OCI-LY7 (cell line): Measurements from ENCODE around the gene KYNU. TPM values are rescaled to one million over a fixed set of nuclear protein-coding genes. Genes with fewer than 3 reads are reported as not detected.

ENCODE experiments used
- BruUV-seq: library from RNA; stranded (reverse); fragments of 400-500 nt; replicated peaks from 2 replicates; lab custom pipeline; 2021; lab: Mats Ljungman, UMichigan
- CTCF ChIA-PET: fragments of 300-600 bp; sonication (Branson Sonifier 250); formaldehyde crosslinking; loops from one replicate; lab custom pipeline; 2022; ENCODE audit warnings: antibody characterized with exemption; ENCODE audit not compliant: unreplicated experiment; lab: Charles Lee
- POLR2A ChIA-PET: fragments of 300-600 bp; sonication (Branson Sonifier 250); formaldehyde crosslinking; loops from one replicate; lab custom pipeline; 2022; ENCODE audit warnings: antibody characterized with exemption; lab: Charles Lee
- DNase-seq: peaks from one replicate; pipeline ENCODE4 v3.0.0-alpha.2; 2015; ENCODE audit warnings: low spot score
- H2AFZ ChIP-seq: fragments of 200-600 bp; sonication (generic), shearing (Covaris generic); 2 replicates; pipeline ENCODE4 v1.6.1; 2014; ENCODE audit warnings: mild to moderate bottlenecking, antibody characterized with exemption, low read length, moderate library complexity
- H3K27ac ChIP-seq: fragments of 200-600 bp; sonication (generic); 2 replicates; pipeline ENCODE4 v1.5.1; 2014; ENCODE audit warnings: mixed run types, low read depth, mild to moderate bottlenecking, moderate library complexity, low read length, inconsistent platforms; ENCODE audit not compliant: poor library complexity, severe bottlenecking
- H3K36me3 ChIP-seq: fragments of 200-600 bp; sonication (generic); 2 replicates; pipeline ENCODE4 v1.6.1; 2014; ENCODE audit warnings: mild to moderate bottlenecking, antibody characterized with exemption, low read length, moderate library complexity, mixed read lengths; ENCODE audit not compliant: insufficient read depth
- H3K4me1 ChIP-seq: fragments of 200-600 bp; sonication (generic); 2 replicates; pipeline ENCODE4 v1.5.1; 2014; ENCODE audit warnings: mild to moderate bottlenecking, low read length; ENCODE audit not compliant: insufficient read depth, poor library complexity, severe bottlenecking
- H3K4me2 ChIP-seq: fragments of 200-600 bp; sonication (generic); 2 replicates; pipeline ENCODE4 v1.6.1; 2014; ENCODE audit warnings: mild to moderate bottlenecking, low read length
- H3K4me3 ChIP-seq: fragments of 200-600 bp; sonication (generic); 2 replicates; pipeline ENCODE4 v1.5.1; 2014; ENCODE audit warnings: mild to moderate bottlenecking, low read depth, low read length; ENCODE audit not compliant: poor library complexity, severe bottlenecking
- H3K79me2 ChIP-seq: fragments of 200-600 bp; sonication (generic); 2 replicates; pipeline ENCODE4 v1.6.1; 2016; ENCODE audit warnings: low read depth, mild to moderate bottlenecking, low read length, moderate library complexity, mixed read lengths; ENCODE audit not compliant: insufficient read depth
- H3K9me2 ChIP-seq: fragments of 200-600 bp; sonication (generic); 2 replicates; pipeline ENCODE4 v1.6.1; 2016; ENCODE audit warnings: mild to moderate bottlenecking, low read length, mixed read lengths; ENCODE audit not compliant: insufficient read depth
- H3K9me3 ChIP-seq: fragments of 200-600 bp; sonication (generic); 2 replicates; pipeline ENCODE4 v1.6.1; 2014; ENCODE audit warnings: mild to moderate bottlenecking, mixed run types, low read length, mixed read lengths
- H4K20me1 ChIP-seq: fragments of 200-600 bp; sonication (generic); 2 replicates; pipeline ENCODE4 v1.6.1; 2014; ENCODE audit warnings: mild to moderate bottlenecking, antibody characterized with exemption, low read length, moderate library complexity, mixed read lengths; ENCODE audit not compliant: insufficient read depth
- CTCF ChIP-seq: fragments of 200-600 bp; sonication (generic); conservative IDR thresholded peaks from 2 replicates; pipeline ENCODE4 v1.5.1; 2014; ENCODE audit warnings: mild to moderate bottlenecking, antibody characterized with exemption, low read length, moderate library complexity, mixed read lengths
- EZH2phosphoT487 ChIP-seq: fragments of 200-600 bp; sonication (generic); IDR thresholded peaks from 2 replicates; pipeline ENCODE4 v1.6.1; 2018; ENCODE audit warnings: low read depth, borderline replicate concordance, mild to moderate bottlenecking, mixed run types, antibody characterized with exemption, low read length, moderate library complexity, mixed read lengths
- intact Hi-C: fragments of 100-400 bp; cut with micrococcal nuclease; formaldehyde crosslinking; loops from one replicate; pipeline ENCODE4 v1.10.0; 2022; ENCODE audit not compliant: unreplicated experiment
- total RNA-seq, 2 experiments: library from RNA; depleted of rRNA in 1 of 2; stranded (reverse); fragments of >200 nt in 1 of 2; shearing (Covaris generic) in 1 of 2; gene quantifications; 2 replicates each; pipeline ENCODE4 v1.2.3, GENCODE V29; 2014 to 2022

Gene KYNU
- total RNA-seq, 2 experiments from 2014 or later = 0.27 TPM; not detected in 1

GRCh38 chr2:142954493-142954892, 77.0 kb downstream of the KYNU start:
- no peak overlapping the region for H3K4me3 ChIP-seq
- no peak for TF ChIP-seq CTCF
- TF ChIP-seq EZH2phosphoT487 = no peak
- H3K4me1 ChIP-seq = no peaks in the 10 kb centered on the region
- no peaks in the 10 kb centered on the region for H3K79me2 ChIP-seq
- CTCF ChIA-PET = no interaction called here
- no peak overlapping the region for H2AFZ ChIP-seq
- intact Hi-C loops = no loop called here
- BruUV-seq = no TSS peak
- no peaks in the 10 kb centered on the region for H3K9me3 ChIP-seq
- no peaks in the 10 kb centered on the region for H3K9me2 ChIP-seq
- POLR2A ChIA-PET = no interaction called here
- H3K27ac ChIP-seq = no peak overlapping the region
- H3K36me3 ChIP-seq = no peaks in the 10 kb centered on the region
- no peak for DNase-seq
- H3K4me2 ChIP-seq = no peak overlapping the region
- H4K20me1 ChIP-seq = no peaks in the 10 kb centered on the region

DNA sequence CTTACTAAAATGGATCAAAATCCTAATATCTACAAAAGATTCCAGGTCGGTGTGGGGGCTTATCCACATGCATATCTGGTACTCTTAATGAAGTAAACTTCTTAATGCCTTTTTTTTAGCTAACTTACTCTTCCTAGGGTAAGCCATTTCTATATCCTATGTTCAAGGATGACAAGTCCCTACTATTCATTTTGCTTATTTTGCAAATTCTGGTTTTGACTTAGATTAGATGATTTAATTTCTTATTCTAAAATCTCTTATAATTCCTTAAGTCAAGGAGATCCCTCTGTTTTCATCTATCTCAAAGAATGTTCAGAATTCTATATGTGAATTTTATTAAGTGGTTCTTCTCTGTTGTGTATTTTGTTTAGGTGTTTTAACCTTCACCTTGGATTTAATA, 79.7 kb downstream of the KYNU start:
- H3K9me3 ChIP-seq = no peaks in the 10 kb centered on the region
- ChIA-PET POLR2A (no interaction called here), CTCF (no interaction called here)
- no TSS peak for BruUV-seq
- H4K20me1 ChIP-seq = no peaks in the 10 kb centered on the region
- DNase-seq = no peak
- H3K4me3 ChIP-seq = no peak overlapping the region
- H3K4me2 ChIP-seq = no peak overlapping the region
- H3K27ac ChIP-seq = no peak overlapping the region
- intact Hi-C loops = no loop called here
- no peaks in the 10 kb centered on the region for H3K36me3 ChIP-seq
- H3K9me2 ChIP-seq = no peaks in the 10 kb centered on the region
- no peaks in the 10 kb centered on the region for H3K79me2 ChIP-seq
- H3K4me1 ChIP-seq = no peaks in the 10 kb centered on the region
- TF ChIP-seq CTCF = no peak
- no peak for TF ChIP-seq EZH2phosphoT487
- H2AFZ ChIP-seq = no peak overlapping the region

DNA sequence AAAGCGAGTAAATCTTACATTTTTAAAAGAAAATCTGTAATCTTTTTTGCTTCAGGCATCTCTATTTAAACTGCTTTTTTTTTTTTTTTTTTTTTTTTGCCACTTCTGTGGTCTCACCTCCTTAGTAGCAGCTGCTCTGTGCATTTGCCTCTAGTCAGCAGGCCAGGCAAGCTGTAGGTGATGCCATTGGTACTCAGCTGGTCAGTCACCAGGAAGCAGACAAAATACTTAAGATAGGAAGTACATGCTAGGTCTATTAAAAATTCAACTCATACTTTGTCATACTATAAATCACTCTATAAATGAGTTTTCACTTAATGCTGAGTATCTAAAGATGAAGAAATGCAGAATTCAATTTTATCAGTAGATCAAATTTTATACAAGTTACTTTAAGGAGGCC, 83.7 kb downstream of the KYNU start:
- ChIA-PET POLR2A (interaction anchor here (0.7 kb wide), 1 partner anchor 568 kb away, joined by 4 read pairs; no protein-coding TSS in a partner anchor), CTCF (no interaction called here)
- intact Hi-C loops = no loop called here

More for the DNA sequence above, 83.7 kb downstream of the KYNU start:
- Histone ChIP-seq H3K4me3 (no peak overlapping the region), H3K4me2 (no peak overlapping the region), H3K4me1 (no peaks in the 10 kb centered on the region), H2AFZ (no peak overlapping the region), H3K9me3 (no peaks in the 10 kb centered on the region), H3K9me2 (no peaks in the 10 kb centered on the region), H3K27ac (no peak overlapping the region), H4K20me1 (no peaks in the 10 kb centered on the region), H3K36me3 (no peaks in the 10 kb centered on the region), H3K79me2 (no peaks in the 10 kb centered on the region)
- no TSS peak for BruUV-seq
- DNase-seq = no peak
- TF ChIP-seq EZH2phosphoT487 (no peak), CTCF (no peak)
